Stomach (tissue), 9 donors: ENCODE measurements around the gene SGTB. TPM values are rescaled to one million over a fixed set of nuclear protein-coding genes. Genes with fewer than 3 reads are reported as not detected.

Experiments used
- DNase-seq, 2 donors: peaks; one replicate each; pipeline versions ENCODE4 v3.0.0 to v3.0.0-alpha.2; 2013 to 2019
- H3K27ac ChIP-seq, 5 donors: fragments of 200-600 bp in 4 of 5; sonication (generic) in 4 of 5; one replicate each; pipeline ENCODE4 v1.5.1; 2013 to 2019; ENCODE audit warnings: mild to moderate bottlenecking in 1 of 5, moderate library complexity in 1 of 5
- H3K27me3 ChIP-seq, 3 donors: fragments of 200-600 bp; sonication (generic); one replicate each; pipeline ENCODE4 v1.5.1; 2017 to 2019; ENCODE audit warnings: mixed run types in 1 of 3
- H3K36me3 ChIP-seq, 4 donors: fragments of 200-600 bp; sonication (generic); 1 replicate in 3 of 4; 2 replicates in 1 of 4; pipeline ENCODE4 v1.5.1; 2016 to 2019
- H3K4me1 ChIP-seq, 4 donors: fragments of 200-600 bp; sonication (generic); one replicate each; pipeline ENCODE4 v1.5.1; 2016 to 2019
- H3K4me3 ChIP-seq, 4 donors: fragments of 200-600 bp; sonication (generic) in 3 of 4; one replicate each; pipeline ENCODE4 v1.5.1; 2016 to 2019; ENCODE audit warnings: mild to moderate bottlenecking in 1 of 4
- H3K9me3 ChIP-seq, 4 donors: fragments of 200-600 bp; sonication (generic); one replicate each; pipeline ENCODE4 v1.5.1; 2016 to 2019
- EP300 ChIP-seq: sonication (generic); formaldehyde crosslinking; IDR thresholded peaks from one replicate; pipeline ENCODE4 v1.6.1; 2017; ENCODE audit warnings: antibody characterized with exemption
- POLR2A ChIP-seq, 4 donors: fragments of 450-650 bp; IDR thresholded peaks; one replicate each; pipeline ENCODE4 v1.6.1; 2016; ENCODE audit warnings: antibody characterized with exemption in 4 of 4, control low read depth in 2 of 4, mild to moderate bottlenecking in 1 of 4, moderate library complexity in 1 of 4
- POLR2AphosphoS5 ChIP-seq, 3 donors: sonication (generic); formaldehyde crosslinking; IDR thresholded peaks; one replicate each; pipeline ENCODE4 v1.6.1; 2016; ENCODE audit warnings: antibody characterized with exemption in 3 of 3
- WGBS, 5 donors: extraction: QIAGEN DNeasy Blood & Tissue Kit in 3 of 5; methylation state at CpG; one replicate each; pipeline versions ENCODE4 v1.1.5 to v1.1.7; 2013 to 2018; 5-methylcytosine and 5-hydroxymethylcytosine counted together
- intact Hi-C: fragments of 100-400 bp; cut with DNase I; formaldehyde crosslinking; loops from one replicate; pipeline ENCODE4 v1.15.1; 2023; ENCODE audit warnings: low total_unique reads
- polyA plus RNA-seq, 3 donors: library from polyadenylated mRNA; stranded (reverse); fragments of 200-250 nt; gene quantifications; one replicate each; pipeline ENCODE4 v1.2.3, GENCODE V29; 2013
- total RNA-seq, 5 donors: library from RNA; depleted of rRNA; stranded (reverse); fragments of >200 nt; gene quantifications; one replicate each; pipeline versions ENCODE4 v1.1.0 to v1.2.3, GENCODE V29; 2014 to 2016
- TF ChIP-seq, protein P1 (sequence below), 7 experiments: fragments of 450-650 bp in 4 of 7; fragments of 200-600 bp in 3 of 7; sonication (generic) in 3 of 7; IDR thresholded peaks; one replicate each; pipeline ENCODE4 v1.5.1; 2016 to 2019; ENCODE audit warnings: antibody characterized with exemption in 7 of 7, control low read depth in 2 of 7, mild to moderate bottlenecking in 1 of 7
- donor health status: healthy with polysubstance abuse.
- donor health status: Bipolar disorder and iron deficiency.
- donor health status: healthy.

Gene SGTB
- total and polyA plus RNA-seq, 8 donors, result 1.1 to 39.7 (median 3.6) TPM; not detected in 1

DNA sequence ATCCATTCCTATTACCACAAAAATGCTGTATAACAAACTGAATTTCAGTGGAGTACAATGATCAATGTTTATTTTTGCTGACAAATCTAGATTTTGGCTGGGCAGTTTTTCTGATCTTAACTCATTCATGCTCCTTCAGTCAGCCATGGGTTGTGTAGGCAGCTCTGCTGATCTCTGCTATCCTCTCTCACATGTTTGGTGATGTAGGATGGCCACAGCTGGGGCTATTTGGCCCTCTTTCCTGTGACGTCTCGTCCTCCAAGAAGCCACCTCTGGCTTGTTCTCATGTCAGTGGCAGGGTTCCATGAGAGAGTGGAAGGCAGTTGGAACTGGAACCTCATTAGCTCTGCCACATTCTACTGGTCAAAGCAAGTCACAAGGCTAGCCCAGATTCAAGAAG, 9.0 kb upstream of the SGTB start:
- peaks cover 0 to 9% (median 0%) of the 10 kb centered on the region in 4 donors for H3K4me1 ChIP-seq
- no peak overlapping the region for H3K4me3 ChIP-seq
- intact Hi-C loops, result no loop called here
- H3K27me3 ChIP-seq, result no peaks in the 10 kb centered on the region
- WGBS, 5 donors, result 74 to 86% (median 78%) methylated on average over 2 of the region's 2 CpGs
- no peaks in the 10 kb centered on the region for H3K36me3 ChIP-seq
- no peak for DNase-seq
- H3K9me3 ChIP-seq, result no peaks in the 10 kb centered on the region
- no peak overlapping the region for H3K27ac ChIP-seq
- TF ChIP-seq EP300 (no peak), POLR2AphosphoS5 (IDR thresholded peaks at IDR 0.05) (no peak), POLR2A (IDR thresholded peaks at IDR 0.05) (no peak)
- TF ChIP-seq, protein P1, sequence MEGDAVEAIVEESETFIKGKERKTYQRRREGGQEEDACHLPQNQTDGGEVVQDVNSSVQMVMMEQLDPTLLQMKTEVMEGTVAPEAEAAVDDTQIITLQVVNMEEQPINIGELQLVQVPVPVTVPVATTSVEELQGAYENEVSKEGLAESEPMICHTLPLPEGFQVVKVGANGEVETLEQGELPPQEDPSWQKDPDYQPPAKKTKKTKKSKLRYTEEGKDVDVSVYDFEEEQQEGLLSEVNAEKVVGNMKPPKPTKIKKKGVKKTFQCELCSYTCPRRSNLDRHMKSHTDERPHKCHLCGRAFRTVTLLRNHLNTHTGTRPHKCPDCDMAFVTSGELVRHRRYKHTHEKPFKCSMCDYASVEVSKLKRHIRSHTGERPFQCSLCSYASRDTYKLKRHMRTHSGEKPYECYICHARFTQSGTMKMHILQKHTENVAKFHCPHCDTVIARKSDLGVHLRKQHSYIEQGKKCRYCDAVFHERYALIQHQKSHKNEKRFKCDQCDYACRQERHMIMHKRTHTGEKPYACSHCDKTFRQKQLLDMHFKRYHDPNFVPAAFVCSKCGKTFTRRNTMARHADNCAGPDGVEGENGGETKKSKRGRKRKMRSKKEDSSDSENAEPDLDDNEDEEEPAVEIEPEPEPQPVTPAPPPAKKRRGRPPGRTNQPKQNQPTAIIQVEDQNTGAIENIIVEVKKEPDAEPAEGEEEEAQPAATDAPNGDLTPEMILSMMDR (IDR thresholded peaks at IDR 0.05), result no peak

- Histone ChIP-seq H3K36me3 (no peaks in the 10 kb centered on the region), H3K27ac (no peak overlapping the region), H3K4me1 (peaks cover 1 to 21% (median 6%) of the 10 kb centered on the region in 4 donors), H3K9me3 (no peaks in the 10 kb centered on the region), H3K4me3 (no peak overlapping the region), H3K27me3 (no peaks in the 10 kb centered on the region)
- DNase-seq, result no peak
- intact Hi-C loops, result no loop called here
- TF ChIP-seq EP300, result no peak
- TF ChIP-seq POLR2A (IDR thresholded peaks at IDR 0.05), result no peak
- TF ChIP-seq, protein P1 (IDR thresholded peaks at IDR 0.05), result no peak
- TF ChIP-seq POLR2AphosphoS5 (IDR thresholded peaks at IDR 0.05), result no peak
- WGBS, 5 donors, result 76 to 87% (median 79%) methylated on average over 1 of the region's 1 CpG
Observed at GRCh38 chr5:65728218-65728617, 6.3 kb upstream of the SGTB start.

GRCh38 chr5:65727491-65728156, 5.7 kb upstream of the SGTB start:
- H3K27ac ChIP-seq, result no peak overlapping the region
- H3K4me1 ChIP-seq, result peaks cover 3 to 27% (median 11%) of the 10 kb centered on the region in 4 donors
- no peaks in the 10 kb centered on the region for H3K36me3 ChIP-seq
- H3K9me3 ChIP-seq, result no peaks in the 10 kb centered on the region
- intact Hi-C loops, result no loop called here
- DNase-seq, result no peak
- no peak for TF ChIP-seq EP300
- TF ChIP-seq POLR2AphosphoS5 (IDR thresholded peaks at IDR 0.05), result no peak
- TF ChIP-seq POLR2A (IDR thresholded peaks at IDR 0.05), result no peak
- TF ChIP-seq, protein P1 (IDR thresholded peaks at IDR 0.05), result no peak
- 83 to 91% (median 86%) methylated on average over 7 of the region's 7 CpGs for WGBS, 5 donors
- H3K4me3 ChIP-seq, result no peak overlapping the region
- no peaks in the 10 kb centered on the region for H3K27me3 ChIP-seq

DNA sequence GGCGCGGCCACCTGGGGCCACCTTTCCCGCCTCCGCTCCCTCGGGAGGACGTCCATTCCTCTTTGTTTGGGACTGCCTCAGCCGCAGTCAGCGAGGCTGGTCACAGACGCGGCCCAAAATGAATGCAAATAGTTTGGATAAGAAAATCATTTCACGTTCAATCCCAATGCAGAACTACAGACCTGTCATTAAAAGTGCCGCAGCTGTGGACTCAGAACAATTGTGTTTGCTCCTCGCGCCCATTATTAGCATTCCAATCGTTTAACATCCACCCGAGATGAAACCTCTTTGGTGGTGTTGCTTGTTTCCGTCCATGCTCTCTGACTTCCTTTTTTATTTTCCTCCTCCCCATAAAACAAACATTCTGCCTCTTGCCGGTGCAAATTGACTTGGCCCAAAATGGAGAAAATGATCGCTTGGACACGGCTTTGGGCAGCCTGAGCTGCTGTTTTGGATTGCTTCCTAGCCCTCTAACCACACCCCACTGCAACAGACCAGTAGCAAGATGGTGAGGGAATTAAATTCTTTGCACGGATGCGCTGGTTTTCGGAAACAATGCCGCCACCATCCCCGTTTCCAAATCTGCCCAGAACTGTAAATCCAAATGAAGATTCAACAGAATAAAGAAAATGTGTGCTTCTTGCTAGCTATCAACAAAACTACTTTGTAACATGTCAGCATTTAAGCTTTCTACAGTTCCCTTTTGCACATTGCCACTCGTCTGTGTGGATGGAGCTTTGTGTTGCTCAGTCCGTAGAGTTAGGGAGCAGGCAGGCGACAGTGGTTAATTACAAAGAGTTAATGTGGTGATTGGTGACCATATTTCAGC, 880 bp upstream of the SGTB start:
- no peaks in the 10 kb centered on the region for H3K27me3 ChIP-seq
- no peaks in the 10 kb centered on the region for H3K9me3 ChIP-seq
- H3K4me1 ChIP-seq, result peaks cover 3 to 31% (median 25%) of the 10 kb centered on the region in 4 donors
- intact Hi-C loops, result no loop called here
- H3K36me3 ChIP-seq, result no peaks in the 10 kb centered on the region
- peak overlapping the region; percentile 64 to 99 (median 83) for H3K4me3 ChIP-seq
- peak in 1 of 2 donors; percentile 71 for DNase-seq
- no peak for TF ChIP-seq EP300
- TF ChIP-seq POLR2AphosphoS5 (IDR thresholded peaks at IDR 0.05), result no peak
- no peak for TF ChIP-seq POLR2A (IDR thresholded peaks at IDR 0.05)
- TF ChIP-seq, protein P1 (IDR thresholded peaks at IDR 0.05), result no peak
- WGBS, 5 donors, result 3 to 5% (median 3%) methylated on average over 21 to 28 of the region's 28 CpGs
- H3K27ac ChIP-seq, result peak overlapping the region; percentile 72 to 85 (median 81)
